Lower lobe of right lung (tissue), 2 donors: Measurements from ENCODE around the gene AAK1. TPM values are rescaled to one million over a fixed set of nuclear protein-coding genes. Genes with fewer than 3 reads are reported as not detected.
"Not testable (repeated sequence)": the region's sequence is repeated elsewhere in the genome, so short reads cannot be mapped to it uniquely, and the experiment has no call there.

Source experiments
- ATAC-seq, 2 donors: fragments of 200-7000 bp; cut with Tn5 transposase; one replicate each; pipeline ENCODE4 v1.9.1; 2020 to 2022; ENCODE audit warnings: mild to moderate bottlenecking in 2 of 2, moderate library complexity in 2 of 2
- DNase-seq: peaks from one replicate; pipeline ENCODE4 v3.0.0-alpha.2; 2020
- H3K27ac ChIP-seq: fragments of 200-600 bp; one replicate; pipeline ENCODE4 v1.8.0; 2022
- H3K27me3 ChIP-seq: fragments of 200-600 bp; one replicate; pipeline ENCODE4 v1.8.0; 2022; ENCODE audit warnings: low read depth
- H3K36me3 ChIP-seq: fragments of 200-600 bp; one replicate; pipeline ENCODE4 v1.8.0; 2022; ENCODE audit warnings: mild to moderate bottlenecking
- H3K4me1 ChIP-seq: fragments of 200-600 bp; one replicate; pipeline ENCODE4 v1.8.0; 2022
- H3K4me3 ChIP-seq: fragments of 200-600 bp; one replicate; pipeline ENCODE4 v1.8.0; 2022; ENCODE audit warnings: mild to moderate bottlenecking
- H3K9me3 ChIP-seq: fragments of 200-600 bp; one replicate; pipeline ENCODE4 v1.8.0; 2022
- CTCF ChIP-seq: fragments of 200-600 bp; IDR thresholded peaks from one replicate; pipeline ENCODE4 v1.8.0; 2022; ENCODE audit warnings: antibody characterized with exemption, mild to moderate bottlenecking
- intact Hi-C: fragments of 100-400 bp; cut with DNase I; formaldehyde crosslinking; loops from one replicate; pipeline ENCODE4 v1.11.0; 2022
- total RNA-seq: library from RNA; stranded (reverse); fragmentation: NEBNext Ultra II Directional; extraction: Animal tissue kit (Norgen Biotek cat#: 25700); gene quantifications from one replicate; pipeline ENCODE4 v1.2.1, GENCODE V29; 2021
- donor health status: DM: no; HTN: yes; CAD: no; lungs with severe emphysema.

AAK1 gene
- total RNA-seq, 1 donor from 2014 or later: 73.3 TPM

GRCh38 chr2:69612200-69612599, 31.3 kb downstream of the AAK1 start:
- Histone ChIP-seq H3K27me3 (no peaks in the 10 kb centered on the region), H3K27ac (no peak overlapping the region), H3K36me3 (no peaks in the 10 kb centered on the region), H3K4me1 (peaks cover 15% of the 10 kb centered on the region), H3K9me3 (no peaks in the 10 kb centered on the region), H3K4me3 (no peak overlapping the region)
- TF ChIP-seq CTCF: no peak
- intact Hi-C loops: no loop called here
- no peak for ATAC-seq
- no peak for DNase-seq

- Histone ChIP-seq H3K36me3 (no peaks in the 10 kb centered on the region), H3K4me1 (no peaks in the 10 kb centered on the region), H3K9me3 (no peaks in the 10 kb centered on the region), H3K27me3 (no peaks in the 10 kb centered on the region), H3K27ac (no peak overlapping the region), H3K4me3 (no peak overlapping the region)
- no peak for DNase-seq
- ATAC-seq: no peak
- intact Hi-C loops: no loop called here
- no peak for TF ChIP-seq CTCF
These were observed 35.4 kb downstream of the AAK1 start for GRCh38 chr2:69608109-69608508.

GRCh38 chr2:69606771-69607170, 36.8 kb downstream of the AAK1 start:
- ATAC-seq, DNase-seq, H3K4me3 ChIP-seq, H3K9me3 ChIP-seq, H3K36me3 ChIP-seq, H3K27me3 ChIP-seq, intact Hi-C loops, H3K4me1 ChIP-seq, H3K27ac ChIP-seq: not testable (repeated sequence)

GRCh38 chr2:69605284-69605683, 38.3 kb downstream of the AAK1 start:
- H3K4me3 ChIP-seq: no peak overlapping the region
- no peaks in the 10 kb centered on the region for H3K36me3 ChIP-seq
- no peak overlapping the region for H3K27ac ChIP-seq
- no peaks in the 10 kb centered on the region for H3K27me3 ChIP-seq
- no peaks in the 10 kb centered on the region for H3K9me3 ChIP-seq
- ATAC-seq (no peak), DNase-seq (no peak)
- intact Hi-C loops: no loop called here
- peaks cover 6% of the 10 kb centered on the region for H3K4me1 ChIP-seq
- no peak for TF ChIP-seq CTCF

- H3K27ac ChIP-seq: no peak overlapping the region
- no peak for DNase-seq
- H3K4me3 ChIP-seq: no peak overlapping the region
- no peaks in the 10 kb centered on the region for H3K36me3 ChIP-seq
- no peaks in the 10 kb centered on the region for H3K27me3 ChIP-seq
- no peaks in the 10 kb centered on the region for H3K9me3 ChIP-seq
- intact Hi-C loops: no loop called here
- ATAC-seq: peak; percentile 37 to 41
- H3K4me1 ChIP-seq: peaks cover 6% of the 10 kb centered on the region
- TF ChIP-seq CTCF: no peak
These were observed 38.7 kb downstream of the AAK1 start for GRCh38 chr2:69604836-69605235.

- no peak for DNase-seq
- H3K27ac ChIP-seq: no peak overlapping the region
- peaks cover 6% of the 10 kb centered on the region for H3K4me1 ChIP-seq
- H3K27me3 ChIP-seq: no peaks in the 10 kb centered on the region
- no peaks in the 10 kb centered on the region for H3K9me3 ChIP-seq
- intact Hi-C loops: no loop called here
- ATAC-seq: no peak
- H3K36me3 ChIP-seq: no peaks in the 10 kb centered on the region
- TF ChIP-seq CTCF: no peak
- no peak overlapping the region for H3K4me3 ChIP-seq
These were observed 39.4 kb downstream of the AAK1 start for GRCh38 chr2:69604026-69604678.
